Central memory CD4-positive, alpha-beta T cell (primary cell): Measurements from ENCODE around the gene ST7L.

ENCODE experiments used
- DNase-seq: peaks from one replicate; pipeline ENCODE4 v3.0.0; 2022

The ST7L gene

GRCh38 chr1:112544011-112544688, 74.8 kb downstream of the ST7L start:
- DNase-seq, result no peak

GRCh38 chr1:112542206-112542973, 76.6 kb downstream of the ST7L start:
- no peak for DNase-seq

- DNase-seq, result no peak
Observed at GRCh38 chr1:112541299-112541698, 77.6 kb downstream of the ST7L start.

- DNase-seq, result no peak
Observed at GRCh38 chr1:112540226-112540794, 78.6 kb downstream of the ST7L start.

GRCh38 chr1:112538883-112539282, 80.1 kb downstream of the ST7L start:
- DNase-seq, result no peak

GRCh38 chr1:112537456-112537855, 81.5 kb downstream of the ST7L start:
- DNase-seq, result no peak

- DNase-seq, result no peak
Observed at GRCh38 chr1:112536561-112536960, 82.4 kb downstream of the ST7L start.

- no peak for DNase-seq
Observed at GRCh38 chr1:112533029-112533428, 85.9 kb downstream of the ST7L start.

- DNase-seq, result no peak
Observed at GRCh38 chr1:112532064-112532463, 86.9 kb downstream of the ST7L start.

GRCh38 chr1:112530832-112531231, 88.1 kb downstream of the ST7L start:
- DNase-seq, result no peak

- no peak for DNase-seq
Observed at GRCh38 chr1:112529301-112529700, 89.6 kb downstream of the ST7L start.

GRCh38 chr1:112528076-112528475, 90.9 kb downstream of the ST7L start:
- no peak for DNase-seq

GRCh38 chr1:112527266-112528010, 91.5 kb downstream of the ST7L start:
- DNase-seq, result no peak

GRCh38 chr1:112524986-112525385, 94.0 kb downstream of the ST7L start:
- no peak for DNase-seq

GRCh38 chr1:112524251-112524650, 94.7 kb downstream of the ST7L start:
- no peak for DNase-seq

- DNase-seq, result no peak
Observed at GRCh38 chr1:112522621-112523020, 96.3 kb downstream of the ST7L start.

GRCh38 chr1:112520166-112520565, 98.8 kb downstream of the ST7L start:
- DNase-seq, result no peak

GRCh38 chr1:112518186-112518585, 100.8 kb downstream of the ST7L start:
- no peak for DNase-seq

GRCh38 chr1:112517646-112518045, 101.3 kb downstream of the ST7L start:
- no peak for DNase-seq

- DNase-seq, result no peak
Observed at GRCh38 chr1:112517231-112517630, 101.7 kb downstream of the ST7L start.

- no peak for DNase-seq
Observed at GRCh38 chr1:112516141-112516540, 102.8 kb downstream of the ST7L start.

- DNase-seq, result no peak
Observed at GRCh38 chr1:112515311-112516009, 103.5 kb downstream of the ST7L start.

GRCh38 chr1:112514901-112515300, 104.0 kb downstream of the ST7L start:
- DNase-seq, result no peak
